ENCODE measurements around the gene CPXM1. TPM values are rescaled to one million over a fixed set of nuclear protein-coding genes. Genes with fewer than 3 reads are reported as not detected.
A peak's percentile ranks its signal among the peaks of the same experiment; 100 is the strongest.

Gene CPXM1
- total and polyA plus RNA-seq, 10 of the 15 experiments (the other 5 are each of a cell fraction or from before 2014, with no cell fraction given): 0.22 to 3.9 (median 0.63) TPM; not detected in 2

- peak; percentile 90 for TF ChIP-seq ZBTB40 (IDR thresholded peaks at IDR 0.05; ENCODE audit: borderline replicate concordance)
- TF ChIP-seq RELB (IDR thresholded peaks at IDR 0.05; ENCODE audit: low read depth): no peak
- TF ChIP-seq CREM (IDR thresholded peaks at IDR 0.05; ENCODE audit: low read depth): no peak; the same call in 1 of the 2 replicates
- TF ChIP-seq CTCF (IDR thresholded peaks at IDR 0.05 in 2 of 3, conservative IDR thresholded peaks at IDR 0.05 in 1 of 3; ENCODE audit: control insufficient read depth in 2 of 3, extremely low read depth in 1 of 3, insufficient read depth in 1 of 3, low read depth in 3 of 3, low read length in 3 of 3): no peak
- no peak for TF ChIP-seq FOS (IDR thresholded peaks at IDR 0.05; ENCODE audit: borderline replicate concordance, extremely low read depth, insufficient read length)
- TF ChIP-seq ZNF687 (IDR thresholded peaks at IDR 0.05): peak; percentile 73; the same call in 1 of the 2 replicates
- TF ChIP-seq CHD4 (IDR thresholded peaks at IDR 0.05): no peak
- no peak for TF ChIP-seq MTA3 (IDR thresholded peaks at IDR 0.05; ENCODE audit: borderline replicate concordance, low read length)
- TF ChIP-seq MTA2 (IDR thresholded peaks at IDR 0.05; ENCODE audit: low read depth): no peak
- no peak for TF ChIP-seq SUPT20H (IDR thresholded peaks at IDR 0.05; ENCODE audit: borderline replicate concordance, control insufficient read depth, low read depth, low read length)
- peak; percentile 91 for TF ChIP-seq HCFC1 (IDR thresholded peaks at IDR 0.05; ENCODE audit: low read length)
- TF ChIP-seq NFYB (IDR thresholded peaks at IDR 0.05; ENCODE audit: insufficient read depth, low read depth, low read length): no peak
- TF ChIP-seq TCF7 (IDR thresholded peaks at IDR 0.05; ENCODE audit: borderline replicate concordance): no peak
- no peak for TF ChIP-seq IRF3 (IDR thresholded peaks at IDR 0.05)
Observed at GRCh38 chr20:2840138-2840966, 39.9 kb upstream of the CPXM1 start, which contains the start of the genes PCED1A and VPS16 (continued).
